Measurements from ENCODE around the gene GPR55. TPM values are rescaled to one million over a fixed set of nuclear protein-coding genes. Genes with fewer than 3 reads are reported as not detected.

Gene GPR55
- total and polyA plus RNA-seq, 2 of the 8 experiments (the other 6 are each of a cell fraction or from before 2014, with no cell fraction given) = not detected

DNA sequence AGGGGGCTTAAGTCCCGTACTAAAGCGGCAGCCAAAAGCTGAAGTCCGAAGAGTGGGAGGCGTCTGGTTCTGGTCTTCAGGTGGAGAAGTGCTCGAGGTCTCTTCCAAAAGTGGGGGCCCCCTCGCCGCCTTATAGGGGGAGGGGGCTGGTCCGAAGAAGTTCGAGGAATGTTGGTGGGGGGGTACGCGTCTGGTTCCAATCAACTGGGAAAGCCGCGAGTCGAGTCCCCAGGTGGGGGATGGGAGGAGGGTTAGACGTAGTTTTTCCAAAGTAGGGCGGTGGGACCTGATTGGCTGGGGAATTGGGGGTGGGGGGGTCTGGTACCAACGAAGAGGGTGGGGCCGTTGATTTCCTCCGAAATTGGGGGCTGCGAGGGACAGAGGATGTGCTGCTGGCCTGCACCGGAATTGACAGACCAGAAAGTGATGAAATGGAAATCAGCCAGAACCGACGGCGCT lies 59.7 kb downstream of the GPR55 start (continued):
- TF ChIP-seq, protein P1, sequence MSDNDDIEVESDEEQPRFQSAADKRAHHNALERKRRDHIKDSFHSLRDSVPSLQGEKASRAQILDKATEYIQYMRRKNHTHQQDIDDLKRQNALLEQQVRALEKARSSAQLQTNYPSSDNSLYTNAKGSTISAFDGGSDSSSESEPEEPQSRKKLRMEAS (IDR thresholded peaks at IDR 0.05) = no peak

All from H1 (cell line).